ENCODE measurements around the gene CTNNBIP1. TPM values are rescaled to one million over a fixed set of nuclear protein-coding genes. Genes with fewer than 3 reads are reported as not detected.

Gene CTNNBIP1
- total RNA-seq, 1 experiment from 2014 or later = 31.4 TPM

DNA sequence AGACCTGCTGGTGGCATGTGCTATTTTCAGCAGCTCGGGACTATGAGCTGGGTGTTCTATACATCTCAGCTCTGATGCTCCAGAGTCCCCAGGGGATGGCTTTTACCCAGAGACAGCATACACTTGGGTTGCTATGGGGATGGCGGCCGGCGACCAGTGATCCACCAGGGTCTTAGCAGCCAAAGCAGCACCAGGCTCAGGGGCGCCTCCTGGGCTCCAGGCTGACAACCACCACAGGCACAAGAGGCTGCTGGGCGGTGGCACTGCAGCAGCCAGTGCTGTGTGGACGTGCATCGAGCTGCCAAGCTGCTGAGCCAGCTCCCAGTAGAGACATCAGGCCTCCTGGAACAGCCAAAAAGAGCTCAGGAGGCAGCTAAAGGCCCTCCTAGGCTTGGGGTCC is 48.7 kb downstream of the CTNNBIP1 start:
- H3K36me3 Mint-ChIP-seq (ENCODE audit: insufficient read depth, unreplicated experiment) = no peaks in the 10 kb centered on the region
- ChIA-PET CTCF (interaction anchor here (1.5 to 4.1 kb wide), 3 partner anchors 9 to 234 kb away, joined by 6 to 38 read pairs (median 8); no protein-coding TSS in a partner anchor), POLR2A (interaction anchor here (0.6 to 1.7 kb wide), 3 partner anchors 9 to 90 kb away, joined by 3 to 5 read pairs (median 4); no protein-coding TSS in a partner anchor)
- intact Hi-C loops (cut with micrococcal nuclease) = no loop called here
- DNase-seq (ENCODE audit: unreplicated experiment) = no peak
- no peak overlapping the region for H3K4me3 Mint-ChIP-seq (ENCODE audit: unreplicated experiment)
- TF ChIP-seq, protein P1, sequence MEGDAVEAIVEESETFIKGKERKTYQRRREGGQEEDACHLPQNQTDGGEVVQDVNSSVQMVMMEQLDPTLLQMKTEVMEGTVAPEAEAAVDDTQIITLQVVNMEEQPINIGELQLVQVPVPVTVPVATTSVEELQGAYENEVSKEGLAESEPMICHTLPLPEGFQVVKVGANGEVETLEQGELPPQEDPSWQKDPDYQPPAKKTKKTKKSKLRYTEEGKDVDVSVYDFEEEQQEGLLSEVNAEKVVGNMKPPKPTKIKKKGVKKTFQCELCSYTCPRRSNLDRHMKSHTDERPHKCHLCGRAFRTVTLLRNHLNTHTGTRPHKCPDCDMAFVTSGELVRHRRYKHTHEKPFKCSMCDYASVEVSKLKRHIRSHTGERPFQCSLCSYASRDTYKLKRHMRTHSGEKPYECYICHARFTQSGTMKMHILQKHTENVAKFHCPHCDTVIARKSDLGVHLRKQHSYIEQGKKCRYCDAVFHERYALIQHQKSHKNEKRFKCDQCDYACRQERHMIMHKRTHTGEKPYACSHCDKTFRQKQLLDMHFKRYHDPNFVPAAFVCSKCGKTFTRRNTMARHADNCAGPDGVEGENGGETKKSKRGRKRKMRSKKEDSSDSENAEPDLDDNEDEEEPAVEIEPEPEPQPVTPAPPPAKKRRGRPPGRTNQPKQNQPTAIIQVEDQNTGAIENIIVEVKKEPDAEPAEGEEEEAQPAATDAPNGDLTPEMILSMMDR (IDR thresholded peaks at IDR 0.05; ENCODE audit: unreplicated experiment) = no peak
- H3K27me3 Mint-ChIP-seq (ENCODE audit: insufficient read depth, unreplicated experiment) = no peaks in the 10 kb centered on the region
- BruUV-seq (replicated peaks) = no TSS peak
- H3K4me1 Mint-ChIP-seq (ENCODE audit: insufficient read depth, unreplicated experiment) = no peaks in the 10 kb centered on the region
- no peak overlapping the region for H3K27ac Mint-ChIP-seq (ENCODE audit: low read depth, unreplicated experiment)
- no peaks in the 10 kb centered on the region for H3K9me3 Mint-ChIP-seq (ENCODE audit: unreplicated experiment)

DNA sequence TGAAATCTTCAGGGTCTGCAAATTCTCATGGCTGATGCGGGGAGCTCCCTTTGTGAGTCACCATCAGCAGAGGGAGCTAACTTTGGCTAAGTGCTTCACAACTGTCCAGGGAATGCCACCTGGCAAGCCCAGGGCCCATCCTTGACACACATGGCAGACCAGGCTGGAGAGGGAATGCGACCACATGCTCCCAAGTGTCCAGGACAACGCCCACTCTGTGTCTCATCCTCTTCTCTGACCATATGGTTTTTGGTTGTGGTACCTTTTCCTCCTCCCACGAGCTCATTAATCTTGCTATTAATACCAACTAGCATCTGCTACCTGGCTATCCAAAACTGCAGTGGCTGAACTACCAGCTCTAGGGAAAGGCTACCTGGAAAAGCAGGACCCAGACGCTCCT is 49.2 kb downstream of the CTNNBIP1 start:
- intact Hi-C loops (cut with micrococcal nuclease) = no loop called here
- ChIA-PET CTCF (interaction anchor here (0.7 to 4.1 kb wide), 3 partner anchors 9 to 79 kb away, joined by 3 to 38 read pairs (median 8); no protein-coding TSS in a partner anchor), POLR2A (interaction anchor here (1.1 to 1.7 kb wide), 2 partner anchors 9 to 78 kb away, joined by 3 to 4 read pairs; no protein-coding TSS in a partner anchor)
- no peaks in the 10 kb centered on the region for H3K4me1 Mint-ChIP-seq (ENCODE audit: insufficient read depth, unreplicated experiment)
- no peaks in the 10 kb centered on the region for H3K9me3 Mint-ChIP-seq (ENCODE audit: unreplicated experiment)
- no peak for DNase-seq (ENCODE audit: unreplicated experiment)
- TF ChIP-seq, protein P1 (IDR thresholded peaks at IDR 0.05; ENCODE audit: unreplicated experiment) = no peak
- no peaks in the 10 kb centered on the region for H3K27me3 Mint-ChIP-seq (ENCODE audit: insufficient read depth, unreplicated experiment)
- no peaks in the 10 kb centered on the region for H3K36me3 Mint-ChIP-seq (ENCODE audit: insufficient read depth, unreplicated experiment)
- H3K27ac Mint-ChIP-seq (ENCODE audit: low read depth, unreplicated experiment) = no peak overlapping the region
- BruUV-seq (replicated peaks) = no TSS peak
- H3K4me3 Mint-ChIP-seq (ENCODE audit: unreplicated experiment) = no peak overlapping the region

DNA sequence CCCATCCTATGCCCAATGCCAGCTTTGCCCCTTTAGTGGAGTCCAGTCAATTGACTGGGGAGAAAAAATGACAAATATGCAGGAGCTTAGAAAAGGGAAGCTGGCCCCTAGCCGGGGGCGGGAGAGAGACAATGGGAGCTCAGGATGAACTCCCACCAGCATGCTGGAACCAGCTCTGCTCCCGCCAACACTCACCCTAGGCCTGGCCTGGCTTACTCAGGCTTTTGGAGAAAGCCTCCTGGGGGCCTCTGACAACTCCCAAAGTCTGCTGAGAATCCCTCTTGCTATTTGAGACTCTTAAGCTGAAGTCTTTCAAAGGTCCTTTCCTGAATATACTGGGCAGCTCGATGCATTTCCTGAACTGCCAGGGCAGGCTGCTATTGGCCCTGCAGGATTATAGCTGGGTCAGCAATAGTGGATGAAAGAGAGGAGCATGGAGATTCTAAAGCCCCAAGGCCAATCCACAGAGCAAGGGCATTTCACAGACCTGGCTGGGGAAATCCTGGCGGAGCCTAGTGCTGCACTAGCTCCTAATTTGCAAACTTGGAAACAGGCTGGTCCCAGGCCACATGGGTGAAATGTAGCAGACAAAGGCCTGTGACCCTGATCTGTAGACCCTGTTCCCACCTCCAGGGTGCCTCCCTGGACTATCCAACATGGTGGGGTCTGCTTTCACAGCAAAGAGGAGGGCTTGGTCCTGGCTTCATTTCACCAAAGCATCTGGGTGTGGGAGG is 50.6 kb downstream of the CTNNBIP1 start:
- H3K4me3 Mint-ChIP-seq (ENCODE audit: unreplicated experiment) = no peak overlapping the region
- peaks cover 5% of the 10 kb centered on the region for H3K36me3 Mint-ChIP-seq (ENCODE audit: insufficient read depth, unreplicated experiment)
- ChIA-PET CTCF (interaction anchor here (0.7 to 4.1 kb wide), 4 partner anchors 9 to 79 kb away, joined by 3 to 38 read pairs (median 8); no protein-coding TSS in a partner anchor), POLR2A (no interaction called here)
- no peaks in the 10 kb centered on the region for H3K27me3 Mint-ChIP-seq (ENCODE audit: insufficient read depth, unreplicated experiment)
- intact Hi-C loops (cut with micrococcal nuclease) = no loop called here
- no peak for DNase-seq (ENCODE audit: unreplicated experiment)
- BruUV-seq (replicated peaks) = no TSS peak
- no peak overlapping the region for H3K27ac Mint-ChIP-seq (ENCODE audit: low read depth, unreplicated experiment)
- H3K9me3 Mint-ChIP-seq (ENCODE audit: unreplicated experiment) = no peaks in the 10 kb centered on the region
- no peaks in the 10 kb centered on the region for H3K4me1 Mint-ChIP-seq (ENCODE audit: insufficient read depth, unreplicated experiment)
- TF ChIP-seq, protein P1 (IDR thresholded peaks at IDR 0.05; ENCODE audit: unreplicated experiment) = no peak

DNA sequence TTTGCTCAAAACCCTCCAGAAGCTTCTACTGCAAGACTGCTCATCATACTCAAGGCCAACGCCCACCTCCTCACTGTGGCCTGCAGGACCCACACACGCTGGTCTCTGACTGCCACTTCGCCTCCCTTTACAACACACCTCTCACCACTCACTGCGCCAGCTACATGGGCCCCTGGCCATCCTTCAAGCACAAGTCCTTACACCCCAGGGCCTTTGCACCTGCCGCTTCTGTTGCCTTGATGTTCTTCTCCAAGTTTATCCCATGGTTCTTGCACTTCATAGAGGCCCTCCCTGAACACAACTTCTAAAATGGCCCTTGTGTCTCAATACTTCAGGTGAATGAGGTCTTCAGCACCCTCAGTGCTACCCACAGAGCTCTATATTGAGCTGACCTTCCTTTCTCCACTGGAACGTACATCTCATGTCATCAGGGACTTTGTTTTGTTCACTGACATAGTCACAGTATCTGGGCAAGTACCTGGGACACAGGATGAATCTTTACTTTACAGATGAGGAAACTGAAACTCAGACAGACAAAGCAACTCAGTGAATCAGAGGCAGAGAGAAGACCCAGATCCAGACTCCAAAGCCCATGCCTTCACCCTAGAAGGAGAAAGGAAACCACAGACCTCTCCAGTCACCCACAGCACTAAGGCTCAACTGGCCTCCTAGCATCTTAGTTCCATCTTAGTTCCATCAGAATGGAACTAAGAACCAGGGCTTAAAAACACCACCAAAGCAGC is 51.6 kb downstream of the CTNNBIP1 start:
- ChIA-PET CTCF (interaction anchor here (0.6 to 4.1 kb wide), 4 partner anchors 10 to 319 kb away, joined by 3 to 38 read pairs (median 6); no protein-coding TSS in a partner anchor), POLR2A (no interaction called here)
- Mint-ChIP-seq H3K4me1 (ENCODE audit: insufficient read depth, unreplicated experiment) (no peaks in the 10 kb centered on the region), H3K4me3 (ENCODE audit: unreplicated experiment) (no peak overlapping the region), H3K27ac (ENCODE audit: low read depth, unreplicated experiment) (no peak overlapping the region), H3K36me3 (ENCODE audit: insufficient read depth, unreplicated experiment) (peaks cover 5% of the 10 kb centered on the region), H3K9me3 (ENCODE audit: unreplicated experiment) (no peaks in the 10 kb centered on the region), H3K27me3 (ENCODE audit: insufficient read depth, unreplicated experiment) (no peaks in the 10 kb centered on the region)
- TF ChIP-seq, protein P1 (IDR thresholded peaks at IDR 0.05; ENCODE audit: unreplicated experiment) = no peak
- no TSS peak for BruUV-seq (replicated peaks)
- intact Hi-C loops (cut with micrococcal nuclease) = no loop called here
- no peak for DNase-seq (ENCODE audit: unreplicated experiment)

Data from MCF 10A (cell line).